Fibroblast of gingiva (primary cell): ENCODE data around the gene HLA-B.
"Not testable (repeated sequence)": the region's sequence is repeated elsewhere in the genome, so short reads cannot be mapped to it uniquely, and the experiment has no call there.

Experiments
- DNase-seq: peaks from one replicate; pipeline ENCODE4 v3.0.0-alpha.2; 2011; ENCODE audit warnings: low read depth

Gene HLA-B

DNA sequence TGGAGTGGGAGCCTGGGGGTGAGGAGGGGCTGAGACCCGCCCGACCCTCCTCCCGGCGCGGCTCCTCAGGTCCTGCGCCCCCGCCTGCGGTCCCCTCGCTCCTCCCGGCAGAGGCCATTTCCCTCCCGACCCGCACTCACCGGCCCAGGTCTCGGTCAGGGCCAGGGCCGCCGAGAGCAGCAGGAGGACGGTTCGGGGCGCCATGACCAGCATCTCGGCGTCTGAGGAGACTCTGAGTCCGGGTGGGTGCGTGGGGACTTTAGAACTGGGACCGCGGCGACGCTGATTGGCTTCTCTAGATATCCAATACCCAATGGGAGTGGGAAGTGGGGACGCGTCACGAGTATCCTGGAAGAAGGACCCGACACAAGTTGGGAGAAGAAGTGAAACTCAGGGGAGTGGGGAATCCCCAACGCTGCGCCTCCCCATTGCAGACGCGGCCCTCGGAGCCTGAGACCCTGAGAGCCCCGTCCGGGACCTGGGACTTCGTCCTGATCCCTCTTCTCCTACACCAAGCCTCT, at the start of gene HLA-B:
Gene HLA-B (minus strand): TSS at position 234 of the 521 bp plus-strand sequence. CDS start 21 bp downstream, at position 213.
- peak; percentile 57 for DNase-seq

DNA sequence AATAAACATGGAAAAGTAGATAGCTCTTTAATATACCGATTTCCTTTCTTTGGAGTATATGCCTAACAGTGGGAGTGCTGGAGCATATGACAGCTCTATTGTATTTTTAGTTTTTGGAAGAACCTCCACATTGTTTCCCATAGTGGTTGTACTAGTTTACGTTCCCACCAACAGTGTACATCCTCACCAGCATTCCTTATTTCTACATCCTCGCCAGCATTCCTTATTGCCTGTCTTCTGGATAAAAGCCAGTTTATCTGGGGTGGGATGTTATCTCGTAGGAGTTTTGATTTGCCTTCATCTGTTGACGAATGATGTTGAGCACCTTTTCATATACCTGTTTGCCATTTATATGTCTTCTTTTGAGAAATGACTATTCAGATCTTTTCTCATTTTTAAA, 49.0 kb upstream of the HLA-B start:
- DNase-seq: no peak

DNA sequence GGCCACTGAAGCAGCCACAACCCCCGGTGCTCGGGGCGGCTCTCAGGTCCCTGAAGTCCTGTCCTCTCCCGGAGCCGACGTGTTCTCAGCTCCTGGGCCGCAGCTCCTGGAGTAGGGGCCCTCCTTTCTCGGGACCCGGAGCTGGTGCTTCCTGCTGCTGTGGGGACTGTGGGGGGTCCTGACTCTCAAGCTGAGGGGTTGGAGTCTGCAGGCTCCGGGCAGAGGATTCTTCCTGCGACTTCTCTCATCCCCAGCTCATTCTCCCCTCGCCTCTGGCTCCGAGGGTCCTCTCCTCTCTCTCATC, 47.0 kb upstream of the HLA-B start:
- not testable (repeated sequence) for DNase-seq

DNA sequence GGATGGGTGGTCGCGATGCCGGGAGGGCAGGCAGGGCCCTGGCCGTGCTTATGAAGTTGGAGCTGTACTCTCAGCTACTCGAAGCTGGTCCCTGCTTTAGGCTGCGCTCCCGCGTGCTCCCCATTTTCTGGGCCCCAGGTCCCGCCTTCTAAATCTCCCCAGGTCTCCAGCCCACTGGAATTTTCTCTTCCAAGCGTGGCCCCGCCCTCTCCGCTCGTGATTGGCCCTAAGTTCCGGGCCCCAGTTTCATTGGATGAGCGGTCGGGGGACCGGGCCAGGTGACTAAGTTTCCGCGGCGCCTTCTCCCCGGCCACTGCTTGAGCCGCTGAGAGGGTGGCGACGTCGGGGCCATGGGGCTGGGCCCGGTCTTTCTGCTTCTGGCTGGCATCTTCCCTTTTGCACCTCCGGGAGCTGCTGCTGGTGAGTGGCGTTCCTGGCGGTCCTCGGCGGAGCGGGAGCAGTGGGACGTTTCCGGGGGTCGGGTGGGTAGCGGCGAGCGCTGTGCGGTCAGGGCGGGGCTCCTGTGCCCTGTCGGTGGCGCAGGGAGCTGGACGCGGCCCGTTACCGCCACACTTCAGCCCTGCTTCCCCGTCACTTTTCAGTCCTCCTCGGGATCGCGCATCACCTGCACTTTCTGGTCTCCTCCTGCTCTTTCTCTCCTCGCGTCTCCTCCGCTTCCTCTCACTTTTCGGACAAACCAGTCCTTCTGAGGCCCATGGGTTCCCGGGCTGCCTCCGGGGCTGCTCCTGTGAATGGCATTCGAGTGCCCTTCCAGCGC, 46.5 kb upstream of the HLA-B start, which contains the start of gene MICA:
Gene MICA (plus strand): TSS at position 313 of the 778 bp plus-strand sequence. CDS start 38 bp downstream, at position 351.
- peak; percentile 78 for DNase-seq

DNA sequence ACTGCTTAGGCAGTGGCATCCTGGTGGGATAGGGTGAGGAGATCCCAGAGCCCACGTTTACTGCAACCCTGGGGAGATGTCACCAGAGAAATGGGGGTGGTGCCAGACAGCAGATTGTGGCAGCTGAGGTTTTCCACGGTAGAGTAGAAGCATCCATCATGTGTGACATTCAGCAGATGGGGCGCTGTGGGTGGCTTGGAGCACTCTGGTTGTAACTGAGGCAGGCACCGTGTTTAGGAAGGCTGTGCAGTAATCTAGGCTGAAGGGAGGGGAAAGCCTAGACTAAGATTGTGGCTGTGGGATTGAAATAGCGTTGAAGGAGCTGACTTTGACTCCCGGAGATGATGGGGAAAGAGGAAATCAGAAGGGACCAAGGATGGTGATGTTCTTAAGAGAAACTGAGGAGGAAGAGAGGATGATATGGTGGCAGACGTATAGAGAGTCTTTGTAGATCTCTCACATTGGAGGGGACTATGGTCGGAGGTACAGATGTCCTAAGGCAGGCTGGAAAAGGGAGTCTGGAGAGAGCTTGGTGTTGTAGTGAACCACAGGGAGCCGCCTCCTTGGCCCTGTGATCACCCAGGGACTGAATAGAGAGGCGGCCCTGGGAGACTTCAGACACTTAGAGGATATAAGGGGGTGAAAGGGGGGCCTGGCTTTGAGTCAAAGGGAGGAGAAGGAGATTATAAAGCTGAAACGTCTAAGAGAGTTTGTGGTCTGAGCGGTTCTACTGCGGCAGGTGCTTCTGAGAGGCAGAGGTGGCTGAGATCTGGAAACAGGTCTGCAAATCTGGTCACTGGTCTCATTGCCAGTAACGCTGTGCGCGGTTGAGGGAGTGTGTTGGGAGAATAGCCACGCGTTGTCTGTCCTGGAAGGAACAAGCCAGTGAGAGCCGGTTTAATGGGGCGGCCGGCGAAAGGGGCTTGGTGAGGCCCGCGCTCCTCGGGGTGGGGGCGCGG, 45.6 kb upstream of the HLA-B start:
- DNase-seq: no peak

- peak; percentile 76 for DNase-seq
Measured at GRCh38 chr6:31401403-31401802, 44.4 kb upstream of the HLA-B start.

- peak; percentile 40 for DNase-seq
Measured at GRCh38 chr6:31400467-31401289, 43.7 kb upstream of the HLA-B start.

GRCh38 chr6:31399589-31400466, 42.8 kb upstream of the HLA-B start:
- DNase-seq: peak; percentile 86

DNA sequence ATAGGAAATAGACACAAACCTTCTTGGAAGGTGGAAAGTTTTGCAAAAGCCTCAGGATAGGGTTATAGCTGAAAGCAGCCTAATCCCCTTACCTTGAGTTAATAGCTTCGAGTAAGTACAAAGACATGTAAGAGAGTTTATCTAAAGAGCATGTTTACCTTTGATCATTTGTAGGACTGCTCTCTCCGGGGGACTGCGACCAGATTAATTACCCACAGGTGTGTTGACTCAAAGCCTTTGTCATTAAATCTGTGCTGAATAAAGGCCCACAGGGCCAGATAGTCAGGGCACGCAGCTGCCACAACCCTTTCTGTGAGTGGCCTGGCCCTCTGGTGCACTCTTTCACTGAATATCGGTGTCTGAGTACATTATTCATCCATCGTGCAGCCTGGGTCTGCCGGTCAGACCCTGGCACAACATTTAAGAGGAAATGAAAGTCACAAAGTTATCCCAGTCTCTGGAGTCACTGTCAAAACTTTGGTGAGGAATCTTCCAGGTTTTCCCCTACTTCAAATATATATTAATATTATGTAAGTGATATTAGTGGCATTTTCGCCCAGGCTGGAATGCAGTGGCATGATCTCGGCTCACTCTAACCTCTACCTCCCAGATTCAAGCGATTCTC, 41.0 kb upstream of the HLA-B start:
- no peak for DNase-seq

DNA sequence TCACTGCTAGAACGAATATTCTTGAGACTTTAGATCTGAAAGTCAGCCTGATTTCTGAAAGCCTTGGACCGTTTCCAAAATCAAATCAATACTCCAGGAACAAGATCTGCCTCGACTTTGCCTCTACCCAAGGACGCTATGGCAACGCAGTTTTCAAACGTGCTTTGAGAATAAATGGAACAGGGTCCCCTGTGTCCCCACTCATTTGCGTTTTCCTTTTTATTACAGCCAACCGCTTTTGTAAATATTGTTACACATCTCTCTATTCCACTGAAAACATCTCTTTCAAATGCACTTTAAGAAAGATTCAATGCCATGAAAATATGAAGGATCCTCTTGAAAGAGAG, 40.1 kb upstream of the HLA-B start:
- not testable (repeated sequence) for DNase-seq

- DNase-seq: peak; percentile 61
Measured at GRCh38 chr6:31396422-31397152, 39.6 kb upstream of the HLA-B start.

DNA sequence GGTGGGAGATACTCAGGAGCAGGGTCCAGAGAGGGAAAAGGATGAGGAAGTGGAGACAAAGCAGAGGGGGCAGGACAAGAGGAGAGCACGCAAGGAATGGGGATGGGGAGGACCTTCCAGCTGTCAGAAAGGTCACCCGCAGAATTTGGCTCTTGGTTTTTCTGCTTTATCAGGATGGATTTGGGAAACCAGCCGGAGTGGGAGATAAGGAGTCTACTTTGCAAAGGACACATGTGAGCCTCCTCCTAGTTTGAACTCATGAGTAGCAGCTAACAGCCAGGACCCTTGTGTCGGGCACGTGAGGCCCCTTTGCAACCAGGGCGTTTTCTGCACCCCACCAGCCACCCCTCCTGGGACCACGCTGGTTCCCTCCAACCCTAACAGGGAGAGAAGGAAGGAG, 38.9 kb upstream of the HLA-B start:
- DNase-seq: no peak

DNA sequence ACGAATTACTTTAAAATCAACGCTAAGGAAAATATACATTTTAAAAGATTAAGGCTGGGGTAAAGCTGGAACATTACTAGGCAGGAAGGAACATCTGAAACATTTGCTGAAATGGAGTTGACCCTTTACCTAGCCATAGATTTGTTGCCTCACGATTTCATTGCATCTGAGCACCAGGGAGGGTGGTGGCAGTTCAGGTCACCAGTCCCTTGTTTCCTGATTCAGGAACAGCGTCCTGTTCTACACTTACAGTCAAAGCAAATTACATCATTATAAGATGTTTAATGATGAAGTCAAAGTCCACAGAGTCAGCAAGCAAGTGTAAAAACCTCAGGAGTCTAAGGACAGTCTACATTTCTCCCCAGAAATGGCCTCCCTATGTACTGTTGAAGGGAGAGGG, 37.4 kb upstream of the HLA-B start:
- DNase-seq: no peak

- DNase-seq: no peak
Measured at GRCh38 chr6:31393932-31394331, 37.0 kb upstream of the HLA-B start.

DNA sequence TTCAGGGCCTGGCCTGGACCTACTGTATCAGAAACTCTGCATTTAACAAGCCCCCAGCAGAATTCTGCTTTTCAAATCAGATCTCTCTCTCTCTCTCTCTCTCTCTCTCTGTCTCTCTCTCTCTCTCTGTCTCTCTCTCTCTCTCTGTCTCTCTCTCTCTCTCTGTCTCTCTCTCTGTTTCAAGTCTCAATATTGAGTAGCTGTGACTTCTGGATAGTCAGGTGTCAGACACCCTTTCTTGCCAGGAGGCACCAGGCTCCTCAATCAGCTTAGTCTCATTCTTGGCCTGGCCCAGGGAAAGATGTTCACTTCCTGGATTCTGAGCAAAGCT, 32.8 kb upstream of the HLA-B start:
- not testable (repeated sequence) for DNase-seq

DNA sequence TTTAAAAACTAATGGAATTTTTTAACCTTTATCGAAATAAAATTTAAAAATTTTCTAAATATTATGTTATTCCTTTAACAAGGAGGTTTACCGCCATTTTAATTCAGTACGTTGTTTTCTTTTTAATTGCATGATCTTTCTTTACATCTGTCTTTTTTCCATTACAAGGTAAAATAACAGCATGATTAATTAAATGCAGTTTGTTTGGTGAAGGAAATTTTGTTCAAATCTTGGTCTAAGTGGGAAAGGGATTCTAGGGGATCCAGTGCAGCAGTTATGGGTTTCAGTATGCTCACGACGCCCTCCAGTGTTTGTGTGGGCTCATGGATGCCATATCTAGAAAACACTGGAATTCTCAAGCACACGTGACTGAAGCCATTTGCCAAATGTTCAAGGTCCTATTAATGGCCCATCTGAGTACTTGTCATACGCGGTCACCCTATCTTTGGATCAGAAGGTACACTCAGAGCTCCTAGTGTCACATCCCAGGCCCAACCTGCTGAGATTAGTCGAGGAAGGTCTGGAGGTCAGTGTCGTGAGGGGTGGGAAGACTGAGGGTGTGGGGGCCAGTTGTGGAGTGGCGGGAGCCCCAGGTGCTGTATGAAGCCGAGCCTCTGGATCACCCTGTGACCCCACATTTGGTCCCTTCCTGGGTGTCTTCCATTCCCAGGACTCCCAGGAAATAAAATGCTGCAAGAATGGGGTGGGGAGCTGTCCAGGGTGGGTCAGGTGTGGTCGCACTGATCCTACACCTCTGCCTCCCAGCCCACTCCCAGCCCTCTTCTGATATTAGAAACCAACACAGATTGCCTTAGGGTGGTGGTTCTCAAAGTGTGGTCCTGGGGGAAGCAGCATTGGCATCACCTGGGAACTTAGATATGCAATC, 32.2 kb upstream of the HLA-B start:
- not testable (repeated sequence) for DNase-seq

DNA sequence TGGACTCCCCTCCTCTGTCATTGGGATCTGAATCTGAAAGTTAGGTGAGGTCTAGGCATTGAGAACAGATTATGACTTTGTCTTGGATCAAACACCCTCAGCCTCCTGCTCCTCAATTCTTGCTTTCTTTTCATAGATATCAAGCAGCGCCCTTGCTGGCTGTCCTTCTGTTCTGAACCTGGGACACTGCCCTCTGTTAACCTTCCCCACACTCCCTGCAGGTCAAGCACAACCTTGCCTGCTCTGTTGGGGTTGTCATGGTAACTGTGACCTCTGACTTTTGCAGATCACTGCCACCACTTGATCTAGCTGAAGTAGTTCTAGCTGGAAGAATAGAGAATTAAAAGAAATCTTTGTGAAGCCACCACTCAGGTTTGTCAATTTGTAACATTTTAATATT, 30.0 kb upstream of the HLA-B start:
- DNase-seq: no peak

DNA sequence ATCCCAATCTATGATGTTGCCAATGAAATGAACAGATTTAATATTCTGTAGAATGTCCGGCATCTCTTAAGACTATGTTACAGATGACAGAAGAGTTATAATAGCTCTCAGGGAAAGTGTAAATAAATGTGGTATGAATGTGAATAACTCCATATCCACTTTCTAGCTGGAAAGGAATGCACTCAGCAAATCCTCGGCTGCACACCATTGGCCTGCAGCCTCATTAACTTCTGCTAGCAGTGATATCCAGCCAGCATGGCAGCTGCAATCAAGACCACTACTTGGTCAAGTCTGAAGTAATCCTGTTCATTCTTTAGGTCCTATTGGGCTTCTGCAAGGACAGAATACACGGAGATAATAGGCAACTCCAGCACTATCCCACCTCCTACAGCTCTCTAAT, 29.1 kb upstream of the HLA-B start:
- no peak for DNase-seq

DNA sequence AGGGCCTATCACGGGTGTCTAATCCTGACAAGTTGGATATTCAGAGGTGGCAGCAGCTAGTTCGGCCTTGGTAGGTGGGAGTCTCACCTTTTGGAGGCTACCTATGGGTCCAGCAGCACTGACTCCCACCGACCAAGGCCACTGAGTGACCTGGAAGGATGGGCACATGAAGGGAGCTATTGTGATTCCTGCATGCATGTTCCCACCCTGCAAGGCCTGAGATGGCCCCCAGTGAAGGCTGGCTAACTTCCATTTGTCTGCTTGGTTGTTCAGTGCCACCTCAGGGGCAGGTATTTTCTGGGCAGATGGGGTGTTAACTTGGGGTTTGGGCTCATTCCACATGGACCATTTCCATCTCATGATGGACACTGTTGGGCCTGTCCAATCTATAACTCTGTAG, 28.1 kb upstream of the HLA-B start:
- DNase-seq: no peak
